ENCODE data around the gene TMEM132D.

DNA sequence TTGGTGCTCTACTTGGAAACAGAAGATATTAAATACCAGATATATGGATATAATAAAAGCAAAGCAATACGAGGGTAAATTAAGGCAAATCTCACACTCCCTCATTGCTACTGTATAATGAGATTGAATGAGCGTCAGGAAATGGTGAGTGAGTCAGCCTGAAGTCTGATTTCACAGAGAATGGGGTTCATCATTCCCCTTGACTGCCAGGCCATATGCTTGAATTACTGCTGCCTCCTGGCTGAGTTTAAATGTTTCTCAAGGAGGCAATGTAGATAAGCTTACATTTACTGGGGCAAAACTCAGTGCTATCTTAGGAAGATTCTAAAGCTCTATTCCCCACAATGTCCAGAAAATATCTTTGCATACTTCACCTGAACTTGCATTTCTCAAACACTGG is 380.2 kb downstream of the TMEM132D start:
- TF ChIP-seq GATA2 (IDR thresholded peaks at IDR 0.05; ENCODE audit: low read depth, low read length) (no peak), GATA3 (IDR thresholded peaks at IDR 0.05; ENCODE audit: low read depth, low read length) (no peak)
